Spleen (tissue), 7 donors: Measurements from ENCODE around the gene DPT.

Experiments used
- POLR2AphosphoS5 ChIP-seq, 3 donors: sonication (generic); formaldehyde crosslinking; IDR thresholded peaks; one replicate each; pipeline ENCODE4 v1.5.1; 2017; ENCODE audit warnings: antibody characterized with exemption in 3 of 3
- TF ChIP-seq, protein P1 (sequence below), 11 experiments: fragments of 200-600 bp in 7 of 11; fragments of 450-650 bp in 4 of 11; sonication (generic) in 4 of 11; IDR thresholded peaks in 8 of 11; conservative IDR thresholded peaks in 3 of 11; 1 replicate in 7 of 11; 2 replicates in 4 of 11; pipeline versions ENCODE4 v1.4.0 to v1.8.0; 2016 to 2021; ENCODE audit warnings: antibody characterized with exemption in 11 of 11, inconsistent platforms in 4 of 11, mild to moderate bottlenecking in 1 of 11
- donor health status: DM: no; HTN: no; CAD: no; lungs with moderate emphysema.
- donor health status: DM: no; HTN: no; CAD: no.
- donor health status: DM: no; HTN: no; CAD: no.

DNA sequence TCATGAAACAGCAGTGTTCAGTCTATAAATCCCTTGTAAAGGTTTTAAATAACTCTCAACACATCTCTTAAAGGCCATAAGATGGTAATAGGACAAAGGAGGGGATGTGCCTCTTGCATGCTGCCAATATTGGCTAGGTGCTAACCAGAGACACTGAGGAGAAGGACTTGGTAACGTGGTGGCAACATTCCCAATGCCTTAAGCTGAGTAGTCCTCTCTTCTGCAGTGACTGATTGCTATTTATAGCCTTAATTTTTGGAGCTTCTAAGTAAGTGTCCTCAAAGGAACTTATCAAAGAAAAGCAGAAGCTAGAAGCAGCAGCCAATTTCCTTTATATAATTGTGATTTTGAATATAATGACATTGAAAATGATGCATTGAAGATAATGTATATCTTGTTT, 63.0 kb downstream of the DPT start:
- TF ChIP-seq, protein P1, sequence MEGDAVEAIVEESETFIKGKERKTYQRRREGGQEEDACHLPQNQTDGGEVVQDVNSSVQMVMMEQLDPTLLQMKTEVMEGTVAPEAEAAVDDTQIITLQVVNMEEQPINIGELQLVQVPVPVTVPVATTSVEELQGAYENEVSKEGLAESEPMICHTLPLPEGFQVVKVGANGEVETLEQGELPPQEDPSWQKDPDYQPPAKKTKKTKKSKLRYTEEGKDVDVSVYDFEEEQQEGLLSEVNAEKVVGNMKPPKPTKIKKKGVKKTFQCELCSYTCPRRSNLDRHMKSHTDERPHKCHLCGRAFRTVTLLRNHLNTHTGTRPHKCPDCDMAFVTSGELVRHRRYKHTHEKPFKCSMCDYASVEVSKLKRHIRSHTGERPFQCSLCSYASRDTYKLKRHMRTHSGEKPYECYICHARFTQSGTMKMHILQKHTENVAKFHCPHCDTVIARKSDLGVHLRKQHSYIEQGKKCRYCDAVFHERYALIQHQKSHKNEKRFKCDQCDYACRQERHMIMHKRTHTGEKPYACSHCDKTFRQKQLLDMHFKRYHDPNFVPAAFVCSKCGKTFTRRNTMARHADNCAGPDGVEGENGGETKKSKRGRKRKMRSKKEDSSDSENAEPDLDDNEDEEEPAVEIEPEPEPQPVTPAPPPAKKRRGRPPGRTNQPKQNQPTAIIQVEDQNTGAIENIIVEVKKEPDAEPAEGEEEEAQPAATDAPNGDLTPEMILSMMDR (IDR thresholded peaks at IDR 0.05 in 8 of 11, conservative IDR thresholded peaks at IDR 0.05 in 3 of 11), result no peak
- TF ChIP-seq POLR2AphosphoS5 (IDR thresholded peaks at IDR 0.05), result no peak
